ENCODE measurements around the gene PARP14.
"Not testable (repeated sequence)": the region's sequence is repeated elsewhere in the genome, so short reads cannot be mapped to it uniquely, and the experiment has no call there.

The PARP14 gene, protein sequence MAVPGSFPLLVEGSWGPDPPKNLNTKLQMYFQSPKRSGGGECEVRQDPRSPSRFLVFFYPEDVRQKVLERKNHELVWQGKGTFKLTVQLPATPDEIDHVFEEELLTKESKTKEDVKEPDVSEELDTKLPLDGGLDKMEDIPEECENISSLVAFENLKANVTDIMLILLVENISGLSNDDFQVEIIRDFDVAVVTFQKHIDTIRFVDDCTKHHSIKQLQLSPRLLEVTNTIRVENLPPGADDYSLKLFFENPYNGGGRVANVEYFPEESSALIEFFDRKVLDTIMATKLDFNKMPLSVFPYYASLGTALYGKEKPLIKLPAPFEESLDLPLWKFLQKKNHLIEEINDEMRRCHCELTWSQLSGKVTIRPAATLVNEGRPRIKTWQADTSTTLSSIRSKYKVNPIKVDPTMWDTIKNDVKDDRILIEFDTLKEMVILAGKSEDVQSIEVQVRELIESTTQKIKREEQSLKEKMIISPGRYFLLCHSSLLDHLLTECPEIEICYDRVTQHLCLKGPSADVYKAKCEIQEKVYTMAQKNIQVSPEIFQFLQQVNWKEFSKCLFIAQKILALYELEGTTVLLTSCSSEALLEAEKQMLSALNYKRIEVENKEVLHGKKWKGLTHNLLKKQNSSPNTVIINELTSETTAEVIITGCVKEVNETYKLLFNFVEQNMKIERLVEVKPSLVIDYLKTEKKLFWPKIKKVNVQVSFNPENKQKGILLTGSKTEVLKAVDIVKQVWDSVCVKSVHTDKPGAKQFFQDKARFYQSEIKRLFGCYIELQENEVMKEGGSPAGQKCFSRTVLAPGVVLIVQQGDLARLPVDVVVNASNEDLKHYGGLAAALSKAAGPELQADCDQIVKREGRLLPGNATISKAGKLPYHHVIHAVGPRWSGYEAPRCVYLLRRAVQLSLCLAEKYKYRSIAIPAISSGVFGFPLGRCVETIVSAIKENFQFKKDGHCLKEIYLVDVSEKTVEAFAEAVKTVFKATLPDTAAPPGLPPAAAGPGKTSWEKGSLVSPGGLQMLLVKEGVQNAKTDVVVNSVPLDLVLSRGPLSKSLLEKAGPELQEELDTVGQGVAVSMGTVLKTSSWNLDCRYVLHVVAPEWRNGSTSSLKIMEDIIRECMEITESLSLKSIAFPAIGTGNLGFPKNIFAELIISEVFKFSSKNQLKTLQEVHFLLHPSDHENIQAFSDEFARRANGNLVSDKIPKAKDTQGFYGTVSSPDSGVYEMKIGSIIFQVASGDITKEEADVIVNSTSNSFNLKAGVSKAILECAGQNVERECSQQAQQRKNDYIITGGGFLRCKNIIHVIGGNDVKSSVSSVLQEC (N-terminal part only)

GRCh38 chr3:122680475-122681283, at the start of gene PARP14:
Gene PARP14, plus strand, starts transcription at chr3:122680839. Its CDS starts 45 bp downstream, at chr3:122680884.
- peak; percentile 81 for DNase-seq

- no peak for DNase-seq
These were observed 44.9 kb upstream of the PARP14 start for GRCh38 chr3:122635789-122636188.

- DNase-seq: no peak
These were observed 43.9 kb upstream of the PARP14 start for GRCh38 chr3:122636697-122637096.

DNA sequence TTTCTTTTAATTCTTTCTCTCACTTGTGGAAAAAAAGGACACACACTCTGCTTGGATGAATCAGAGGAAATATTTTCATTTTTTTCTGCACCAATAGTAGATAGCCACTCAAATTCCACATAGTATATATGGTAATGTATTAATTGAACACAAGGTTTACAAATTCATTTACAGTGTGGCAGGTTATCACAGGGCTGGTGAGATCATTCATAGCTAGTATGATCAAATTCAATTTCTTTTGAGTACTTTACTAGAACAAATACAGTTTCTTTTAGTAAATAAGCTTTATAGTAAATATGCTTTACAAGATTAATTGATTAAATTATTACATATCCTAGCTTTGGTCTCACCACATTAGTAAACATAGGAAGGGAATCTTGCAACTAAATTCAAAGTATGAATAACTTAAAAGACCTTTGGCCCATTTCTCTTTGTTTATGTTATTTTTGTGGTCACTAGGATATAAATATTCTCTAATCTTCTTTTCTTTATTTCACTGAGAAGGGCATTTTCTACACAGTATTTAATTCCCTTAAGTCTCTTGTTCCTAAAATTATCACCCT, 40.1 kb upstream of the PARP14 start:
- DNase-seq: no peak

DNA sequence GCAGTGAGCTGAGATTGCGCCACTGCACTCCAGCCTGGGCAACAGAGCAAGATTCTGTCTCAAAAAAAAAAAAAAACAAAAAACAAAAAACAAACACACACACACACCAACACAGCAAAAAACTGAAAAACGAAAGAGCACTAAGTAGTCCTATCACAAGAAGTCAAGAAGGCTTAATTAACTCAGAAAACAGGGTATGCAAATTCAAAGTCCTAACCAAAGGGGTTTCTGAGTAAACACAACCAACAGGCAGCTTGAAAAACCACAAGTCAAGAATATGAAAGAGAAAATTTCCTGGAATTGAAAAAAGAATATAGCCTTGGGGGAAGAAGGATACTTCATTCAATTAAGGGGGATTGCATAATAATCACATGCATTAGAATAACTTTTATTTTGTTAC, 37.7 kb upstream of the PARP14 start:
- no peak for DNase-seq

- no peak for DNase-seq
These were observed 34.3 kb upstream of the PARP14 start for GRCh38 chr3:122646146-122646988.

- DNase-seq: not testable (repeated sequence)
These were observed 29.3 kb upstream of the PARP14 start for GRCh38 chr3:122651233-122651907.

DNA sequence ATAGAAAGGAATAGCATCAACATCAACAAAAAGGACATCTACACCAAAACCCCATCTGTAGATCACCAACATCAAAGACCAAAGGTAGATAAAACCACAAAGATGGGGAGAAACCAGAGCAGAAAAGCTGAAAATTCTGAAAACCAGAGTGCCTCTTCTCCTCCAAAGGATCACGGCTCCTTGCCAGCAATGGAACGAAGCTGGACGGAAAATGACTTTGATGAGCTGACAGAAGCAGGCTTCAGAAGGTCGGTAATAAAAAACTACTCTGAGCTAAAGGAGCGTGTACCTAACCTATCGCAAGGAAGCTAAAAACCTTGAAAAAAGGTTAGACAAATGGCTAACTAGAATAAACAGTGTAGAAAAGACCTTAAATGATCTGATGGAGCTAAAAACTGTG, 28.7 kb upstream of the PARP14 start:
- DNase-seq: not testable (repeated sequence)

- not testable (repeated sequence) for DNase-seq
These were observed 22.3 kb upstream of the PARP14 start for GRCh38 chr3:122658336-122658735.

GRCh38 chr3:122660297-122660974, 20.2 kb upstream of the PARP14 start:
- DNase-seq: no peak

DNA sequence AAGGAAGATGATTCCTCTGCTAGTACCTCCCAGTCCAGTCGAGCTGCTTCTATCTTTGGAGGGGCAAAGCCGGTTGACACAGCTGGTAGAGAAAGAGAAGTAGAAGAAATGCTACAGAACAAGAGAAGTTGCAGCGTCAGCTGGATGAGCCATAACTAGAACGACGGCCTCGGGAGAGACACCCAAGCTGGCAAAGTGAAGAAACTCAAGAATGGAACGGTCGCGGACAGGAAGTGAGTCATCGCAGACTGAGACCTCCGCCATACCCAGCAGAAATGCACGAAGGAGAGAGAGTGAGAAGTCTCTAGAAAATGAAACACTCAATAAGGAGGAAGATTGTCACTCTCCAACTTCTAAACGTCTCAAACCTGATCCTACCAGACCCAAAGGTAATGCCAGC, 19.0 kb upstream of the PARP14 start:
- DNase-seq: no peak

GRCh38 chr3:122662505-122662904, 18.1 kb upstream of the PARP14 start:
- DNase-seq: no peak

- DNase-seq: no peak
These were observed 15.3 kb upstream of the PARP14 start for GRCh38 chr3:122665226-122665786.

DNA sequence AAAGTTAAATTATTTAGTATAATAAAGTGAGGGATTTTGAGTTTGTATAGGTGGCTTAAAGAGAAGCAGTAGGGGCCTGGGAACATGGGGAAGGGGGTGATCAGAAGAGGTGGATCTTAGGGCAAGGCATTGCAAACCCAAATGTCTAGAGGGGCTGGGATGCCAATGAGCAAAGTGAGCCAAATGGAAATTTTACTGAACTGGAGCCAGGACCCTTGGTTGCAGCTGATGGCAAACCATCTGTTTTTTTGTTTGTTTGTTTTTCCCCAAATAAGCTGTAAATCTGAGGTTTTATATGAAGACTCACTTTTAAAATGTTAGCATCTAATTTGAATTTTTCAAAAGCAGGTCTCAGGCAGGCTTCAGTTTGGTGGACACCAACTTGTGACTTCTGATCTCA, 14.8 kb upstream of the PARP14 start:
- no peak for DNase-seq

DNA sequence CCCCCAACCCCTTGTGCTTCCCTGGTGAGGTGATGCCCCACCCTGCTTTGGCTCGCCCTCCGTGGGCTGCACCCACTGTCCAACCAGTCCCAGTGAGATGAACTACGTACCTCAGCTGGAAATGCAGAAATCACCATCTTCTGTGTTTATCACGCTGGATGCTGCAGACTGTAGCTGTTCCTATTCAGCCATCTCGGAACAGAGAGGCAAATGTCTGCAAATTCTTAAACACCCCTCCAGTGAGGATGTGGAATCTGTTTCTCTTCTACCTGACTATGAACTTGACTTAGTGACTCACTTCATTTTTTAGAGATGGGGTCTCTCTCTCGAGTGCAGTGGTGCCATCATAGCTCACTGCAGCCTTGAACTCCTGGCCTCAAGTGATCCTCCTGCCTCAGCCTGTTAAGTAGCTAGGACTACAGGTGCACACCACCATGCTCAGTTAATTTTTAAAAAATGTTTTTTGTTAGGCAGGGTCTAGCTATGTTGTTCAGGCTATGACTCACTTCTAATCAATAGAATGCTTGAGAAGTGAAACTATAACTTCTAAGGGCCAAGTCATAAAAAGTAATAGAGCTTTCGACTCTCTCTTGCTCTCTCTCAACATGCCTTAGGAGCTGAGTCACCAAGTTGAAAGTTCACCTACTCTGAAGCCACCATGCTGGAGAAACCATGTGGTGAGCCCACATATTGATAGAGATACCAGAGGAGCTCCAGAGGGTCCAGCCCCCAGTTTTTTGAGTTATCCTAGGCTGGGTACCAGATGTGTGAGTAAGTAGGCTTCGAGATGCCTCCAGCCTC, 11.5 kb upstream of the PARP14 start:
- DNase-seq: no peak

GRCh38 chr3:122671553-122671952, 9.1 kb upstream of the PARP14 start:
- DNase-seq: no peak

- no peak for DNase-seq
These were observed 6.3 kb upstream of the PARP14 start for GRCh38 chr3:122674339-122674738.

- DNase-seq: no peak
These were observed 3.9 kb upstream of the PARP14 start for GRCh38 chr3:122676759-122677158.
